Ovary (tissue), 3 donors: Measurements from ENCODE around the gene JUND.

ENCODE experiments used
- CTCF ChIP-seq, 3 donors: fragments of 450-650 bp in 2 of 3; fragments of 200-600 bp in 1 of 3; IDR thresholded peaks; one replicate each; pipeline versions ENCODE4 v1.5.1 to v1.8.0; 2016 to 2022; ENCODE audit warnings: antibody characterized with exemption in 3 of 3, mild to moderate bottlenecking in 1 of 3
- POLR2A ChIP-seq: fragments of 450-650 bp; IDR thresholded peaks from one replicate; pipeline ENCODE4 v1.6.1; 2017; ENCODE audit warnings: antibody characterized with exemption, mild to moderate bottlenecking, moderate library complexity
- donor health status: DM: no; HTN: no; CAD: no.

DNA sequence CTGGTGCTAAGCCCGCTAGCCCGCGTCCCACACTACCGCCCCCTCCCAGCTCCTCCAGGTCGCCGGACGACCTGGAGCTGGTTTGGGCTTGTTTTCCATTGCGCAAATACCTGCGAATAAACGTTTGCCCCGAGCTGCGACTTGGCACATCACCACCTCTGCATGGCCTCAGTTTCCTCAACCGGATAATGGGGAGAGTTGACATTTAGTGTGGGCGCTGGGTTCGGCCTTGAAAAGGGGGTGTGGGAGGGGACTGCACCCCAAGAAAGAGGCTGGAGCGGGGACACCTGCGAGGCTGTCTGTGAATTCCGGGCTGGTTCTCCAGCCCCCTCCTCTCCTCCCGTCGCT lies 11.0 kb upstream of the JUND start:
- TF ChIP-seq CTCF (IDR thresholded peaks at IDR 0.05) (peak in 1 of 3 donors; percentile 14), POLR2A (peak; percentile 38)
